ENCODE data around the gene ATP11C.

GRCh38 chrX:139971394-139971749 is 38.5 kb upstream of the ATP11C start:
- no peak for TF ChIP-seq CTCF (IDR thresholded peaks at IDR 0.05; ENCODE audit: poor library complexity)
- TF ChIP-seq EZH2 (IDR thresholded peaks at IDR 0.05; ENCODE audit: borderline replicate concordance), result no peak

All from hepatocyte (in vitro differentiated cells).